CD14-positive monocyte (primary cell): ENCODE measurements around the gene EFHC1. TPM values are rescaled to one million over a fixed set of nuclear protein-coding genes. Genes with fewer than 3 reads are reported as not detected.

Experiments
- DNase-seq, 3 donors: peaks; one replicate each; pipeline ENCODE4 v3.0.0-alpha.2; 2011 to 2022
- H2AFZ ChIP-seq: 2 replicates; pipeline ENCODE4 v1.6.0; 2012; ENCODE audit warnings: mild to moderate bottlenecking, low read depth, low read length, inconsistent platforms; ENCODE audit not compliant: insufficient read depth, poor library complexity, severe bottlenecking
- H3K27ac ChIP-seq, 2 donors: 1 replicate in 1 of 2; 2 replicates in 1 of 2; pipeline ENCODE4 v1.5.1; 2012 to 2013; ENCODE audit warnings: low read length in 2 of 2, control low read depth in 1 of 2, inconsistent platforms in 1 of 2, low read depth in 1 of 2, mild to moderate bottlenecking in 1 of 2
- H3K27me3 ChIP-seq, 2 donors: one replicate each; pipeline versions ENCODE4 v1.6.0 to v1.6.1; 2011 to 2013; ENCODE audit warnings: low read length in 2 of 2; ENCODE audit not compliant: control insufficient read depth in 2 of 2, insufficient read depth in 2 of 2
- H3K36me3 ChIP-seq, 2 donors: replicated peaks in 1 of 2; 1 replicate in 1 of 2; 2 replicates in 1 of 2; pipeline versions ENCODE4 v1.5.1 to v1.6.1; 2012 to 2013; ENCODE audit warnings: low read length in 2 of 2, control low read depth in 1 of 2, inconsistent platforms in 1 of 2, mild to moderate bottlenecking in 1 of 2; ENCODE audit not compliant: insufficient read depth in 2 of 2, control insufficient read depth in 1 of 2
- H3K4me1 ChIP-seq, 2 donors: 1 replicate in 1 of 2; 2 replicates in 1 of 2; pipeline versions ENCODE4 v1.5.1 to v1.6.1; 2012 to 2013; ENCODE audit warnings: low read length in 2 of 2, control low read depth in 1 of 2, inconsistent platforms in 1 of 2, mild to moderate bottlenecking in 1 of 2, moderate library complexity in 1 of 2; ENCODE audit not compliant: insufficient read depth in 2 of 2, control insufficient read depth in 1 of 2
- H3K4me2 ChIP-seq: replicated peaks from 2 replicates; pipeline ENCODE3; 2012; ENCODE audit warnings: low read length, moderate library complexity, mild to moderate bottlenecking; ENCODE audit not compliant: poor library complexity, severe bottlenecking; ENCODE audit errors: extremely low read depth
- H3K4me3 ChIP-seq, 3 experiments: fragments of 200-600 bp in 1 of 3; sonication (generic) in 1 of 3; replicated peaks in 1 of 3; 1 replicate in 2 of 3; 2 replicates in 1 of 3; pipeline ENCODE4 v1.5.1; 2011 to 2013; ENCODE audit warnings: low read length in 3 of 3, mild to moderate bottlenecking in 3 of 3, control low read depth in 2 of 3, low read depth in 2 of 3, inconsistent platforms in 1 of 3, moderate library complexity in 1 of 3
- H3K79me2 ChIP-seq: 2 replicates; pipeline ENCODE4 v1.6.0; 2012; ENCODE audit warnings: mild to moderate bottlenecking, control low read depth, inconsistent platforms, low read length, moderate library complexity; ENCODE audit not compliant: insufficient read depth
- H3K9ac ChIP-seq: 2 replicates; pipeline ENCODE4 v1.6.0; 2017; ENCODE audit warnings: low read length, mild to moderate bottlenecking; ENCODE audit not compliant: insufficient read depth, poor library complexity, severe bottlenecking
- H3K9me3 ChIP-seq, 2 donors: replicated peaks in 1 of 2; 1 replicate in 1 of 2; 2 replicates in 1 of 2; pipeline versions ENCODE4 v1.5.1 to v1.6.1; 2012 to 2013; ENCODE audit warnings: low read length in 2 of 2, control low read depth in 1 of 2; ENCODE audit not compliant: control insufficient read depth in 1 of 2, insufficient read depth in 1 of 2
- H4K20me1 ChIP-seq: 2 replicates; pipeline ENCODE4 v1.6.0; 2012; ENCODE audit warnings: mild to moderate bottlenecking, low read length, control low read depth, moderate library complexity; ENCODE audit not compliant: insufficient read depth
- H3K27ac Mint-ChIP-seq, 7 donors: one replicate each; pipeline ENCODE4 v1.8.0; 2020; ENCODE audit warnings: mild to moderate bottlenecking in 7 of 7, mixed read lengths in 7 of 7, moderate library complexity in 6 of 7, inconsistent platforms in 2 of 7
- H3K27me3 Mint-ChIP-seq, 3 donors: one replicate each; pipeline ENCODE4 v1.8.0; 2021 to 2022; ENCODE audit warnings: low read depth in 3 of 3, mild to moderate bottlenecking in 3 of 3, mixed read lengths in 3 of 3, moderate library complexity in 3 of 3, inconsistent platforms in 1 of 3
- H3K36me3 Mint-ChIP-seq, 2 donors: one replicate each; pipeline ENCODE4 v1.8.0; 2020; ENCODE audit warnings: mixed read lengths in 2 of 2, inconsistent platforms in 1 of 2, mild to moderate bottlenecking in 1 of 2
- H3K4me1 Mint-ChIP-seq: one replicate; pipeline ENCODE4 v1.8.0; 2020; ENCODE audit warnings: mild to moderate bottlenecking, mixed read lengths
- H3K4me3 Mint-ChIP-seq, 2 donors: one replicate each; pipeline ENCODE4 v1.8.0; 2020; ENCODE audit warnings: mild to moderate bottlenecking in 2 of 2, mixed read lengths in 2 of 2, moderate library complexity in 1 of 2
- H3K9me3 Mint-ChIP-seq, 7 donors: one replicate each; pipeline ENCODE4 v1.8.0; 2020 to 2022; ENCODE audit warnings: mixed read lengths in 7 of 7, mild to moderate bottlenecking in 6 of 7, moderate library complexity in 6 of 7, inconsistent platforms in 2 of 7
- CTCF ChIP-seq: fragments of 200-600 bp; IDR thresholded peaks from one replicate; pipeline ENCODE4 v1.8.0; 2022; ENCODE audit warnings: antibody characterized with exemption, mild to moderate bottlenecking
- WGBS: methylation state at CpG from one replicate; pipeline ENCODE4 v1.1.5; 2013; ENCODE audit warnings: missing lambda C conversion rate; ENCODE audit not compliant: insufficient coverage; 5-methylcytosine and 5-hydroxymethylcytosine counted together
- intact Hi-C, 2 donors: fragments of 100-400 bp; cut with micrococcal nuclease; formaldehyde crosslinking; loops; one replicate each; pipeline versions ENCODE4 v1.15.0 to v1.15.1; 2023
- polyA plus RNA-seq, 3 donors: library from polyadenylated mRNA; depleted of rRNA in 1 of 3; unstranded in 2 of 3; stranded (reverse) in 1 of 3; fragments of 300-500 nt in 2 of 3; fragments of >200 nt in 1 of 3; fragmentation: Illumina TruSeq in 2 of 3; gene quantifications; 1 replicate in 2 of 3; 2 replicates in 1 of 3; pipeline ENCODE4 v1.2.3, GENCODE V29; 2012 to 2021

Gene EFHC1
- polyA plus RNA-seq, 3 donors, result 0.30 to 13.5 (median 2.3) TPM

DNA sequence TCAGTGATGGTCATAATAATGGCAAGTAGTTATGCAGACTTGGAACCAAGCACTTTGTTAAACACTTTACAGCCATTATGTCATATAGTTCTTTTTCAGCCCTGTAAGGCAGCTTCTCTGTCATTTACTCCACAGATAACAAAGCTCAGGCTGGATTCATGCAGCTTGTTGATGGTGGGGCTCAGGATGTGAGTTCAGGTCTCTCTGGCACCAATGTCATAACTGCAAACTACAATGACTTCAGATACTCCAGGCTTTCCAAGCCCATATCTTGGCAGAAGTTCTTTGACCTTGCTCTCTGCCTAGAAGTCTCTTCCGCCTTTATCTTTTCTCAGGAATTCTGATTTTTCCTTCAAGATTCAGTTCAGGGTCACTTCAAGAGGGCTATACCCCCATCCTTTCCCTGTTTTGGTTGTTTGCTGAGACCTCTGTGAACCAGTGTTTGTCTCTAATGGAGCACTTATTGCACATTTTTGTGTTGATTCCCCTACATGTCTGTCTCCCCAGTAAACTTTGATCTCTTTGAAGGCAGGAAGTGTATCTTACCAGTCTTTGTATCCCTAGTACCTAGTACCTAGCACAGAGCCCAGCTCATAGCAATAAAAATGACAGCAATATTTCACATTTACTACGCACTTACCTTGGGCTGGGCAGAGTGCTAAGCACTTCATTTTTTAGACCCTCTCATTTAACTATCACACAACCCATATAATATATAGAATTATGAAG lies 19.7 kb upstream of the EFHC1 start:
- 88% methylated on average over 1 of the region's 2 CpGs for WGBS
- DNase-seq, result no peak
- H3K27ac Mint-ChIP-seq, result peak overlapping the region in 1 of 7 donors; percentile 10
- peaks cover 24 to 25% of the 10 kb centered on the region in 2 donors for H3K36me3 Mint-ChIP-seq
- no peaks in the 10 kb centered on the region for H3K27me3 Mint-ChIP-seq
- no peak for TF ChIP-seq CTCF
- peaks cover 0 to 7% (median 0%) of the 10 kb centered on the region in 7 donors for H3K9me3 Mint-ChIP-seq
- H3K79me2 ChIP-seq, result no peaks in the 10 kb centered on the region
- H3K9me3 ChIP-seq, result no peaks in the 10 kb centered on the region
- no peak overlapping the region for H2AFZ ChIP-seq
- no peak overlapping the region for H3K4me3 Mint-ChIP-seq
- no peak overlapping the region for H3K27ac ChIP-seq
- intact Hi-C loops, result no loop called here
- H3K4me2 ChIP-seq, result no peak overlapping the region
- peaks cover 0 to 3% of the 10 kb centered on the region in 2 donors for H3K4me1 ChIP-seq
- no peak overlapping the region for H3K4me3 ChIP-seq
- H3K27me3 ChIP-seq, result no peaks in the 10 kb centered on the region
- peaks cover 19 to 29% of the 10 kb centered on the region in 2 donors for H3K36me3 ChIP-seq
- H4K20me1 ChIP-seq, result peaks cover 4% of the 10 kb centered on the region
- H3K9ac ChIP-seq, result no peak overlapping the region
- H3K4me1 Mint-ChIP-seq, result peaks cover 13% of the 10 kb centered on the region

DNA sequence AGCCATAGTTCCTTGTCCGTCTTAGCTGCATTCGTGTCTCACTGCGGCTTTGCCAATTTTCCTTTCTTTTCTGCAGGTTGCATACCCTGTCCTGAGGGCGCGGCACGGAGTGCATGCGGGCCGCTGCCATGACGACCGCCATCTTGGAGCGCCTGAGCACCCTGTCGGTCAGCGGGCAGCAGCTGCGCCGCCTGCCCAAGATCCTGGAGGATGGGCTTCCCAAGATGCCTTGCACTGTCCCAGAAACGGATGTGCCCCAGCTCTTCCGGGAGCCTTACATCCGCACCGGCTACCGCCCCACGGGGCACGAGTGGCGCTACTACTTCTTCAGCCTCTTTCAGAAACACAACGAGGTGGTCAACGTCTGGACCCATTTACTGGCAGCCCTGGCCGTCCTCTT lies 17.1 kb upstream of the EFHC1 start:
- no peaks in the 10 kb centered on the region for H3K9me3 ChIP-seq
- H3K79me2 ChIP-seq, result no peaks in the 10 kb centered on the region
- peaks cover 0 to 7% (median 0%) of the 10 kb centered on the region in 7 donors for H3K9me3 Mint-ChIP-seq
- H2AFZ ChIP-seq, result no peak overlapping the region
- H3K27me3 Mint-ChIP-seq, result no peaks in the 10 kb centered on the region
- peaks cover 3% of the 10 kb centered on the region for H3K4me1 Mint-ChIP-seq
- H3K4me3 Mint-ChIP-seq, result no peak overlapping the region
- over 99% methylated on average over 26 of the region's 26 CpGs for WGBS
- H3K27ac Mint-ChIP-seq, result no peak overlapping the region
- no peaks in the 10 kb centered on the region for H3K4me1 ChIP-seq
- no peak overlapping the region for H3K4me3 ChIP-seq
- H4K20me1 ChIP-seq, result peaks cover 4% of the 10 kb centered on the region
- peaks cover 26 to 34% of the 10 kb centered on the region in 2 donors for H3K36me3 Mint-ChIP-seq
- no peak overlapping the region for H3K9ac ChIP-seq
- intact Hi-C loops, result no loop called here
- peaks cover 19 to 31% of the 10 kb centered on the region in 2 donors for H3K36me3 ChIP-seq
- no peak for TF ChIP-seq CTCF
- H3K27me3 ChIP-seq, result no peaks in the 10 kb centered on the region
- no peak overlapping the region for H3K4me2 ChIP-seq
- H3K27ac ChIP-seq, result no peak overlapping the region
- DNase-seq, result no peak
